Stimulated activated CD4-positive, alpha-beta T cell treated with anti-CD3 and anti-CD28 coated beads, TNF-alpha, amount 100 ng/mL, for 1 hour (primary cell): Measurements from ENCODE around the gene EID3.
"Not testable (repeated sequence)": the region's sequence is repeated elsewhere in the genome, so short reads cannot be mapped to it uniquely, and the experiment has no call there.

Source experiments
- DNase-seq, 3 donors: peaks; one replicate each; pipeline ENCODE4 v3.0.0-alpha.2; 2020; ENCODE audit warnings: low read depth in 3 of 3, low spot score in 1 of 3

The EID3 gene

DNA sequence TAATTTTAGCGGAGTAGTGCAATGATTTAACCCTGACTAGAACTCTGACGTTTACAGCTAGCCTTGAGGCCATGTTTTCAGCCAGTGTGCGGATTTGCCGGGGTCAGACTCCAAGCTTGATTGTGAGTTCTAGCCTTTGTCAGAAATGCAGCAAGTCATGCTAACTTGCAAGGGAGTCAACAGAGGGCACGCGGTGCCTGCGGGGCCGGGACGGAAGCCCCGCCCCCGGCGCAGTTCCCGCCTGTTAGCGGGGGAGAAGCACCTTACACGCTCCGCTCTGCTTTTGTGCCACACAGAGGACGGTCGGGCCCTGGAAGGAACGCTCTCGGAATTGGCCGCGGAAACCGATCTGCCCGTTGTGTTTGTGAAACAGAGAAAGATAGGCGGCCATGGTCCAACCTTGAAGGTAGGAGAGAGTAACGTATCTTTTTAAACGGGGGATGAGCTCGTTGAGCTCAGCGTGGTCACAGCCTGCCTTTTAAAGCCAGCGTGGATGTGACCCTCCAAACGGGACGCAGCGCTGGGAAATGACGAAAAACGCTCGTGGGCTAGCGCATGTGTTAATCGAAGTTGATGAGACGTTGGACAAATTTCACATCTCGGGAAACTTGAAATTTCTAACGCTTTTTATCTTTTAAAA is 14.8 kb upstream of the EID3 start:
- peak; percentile 65 to 71 (median 71) for DNase-seq

- DNase-seq: no peak
Measured at GRCh38 chr12:104290320-104290719, 13.2 kb upstream of the EID3 start.

GRCh38 chr12:104290855-104291254 is 12.7 kb upstream of the EID3 start:
- no peak for DNase-seq

DNA sequence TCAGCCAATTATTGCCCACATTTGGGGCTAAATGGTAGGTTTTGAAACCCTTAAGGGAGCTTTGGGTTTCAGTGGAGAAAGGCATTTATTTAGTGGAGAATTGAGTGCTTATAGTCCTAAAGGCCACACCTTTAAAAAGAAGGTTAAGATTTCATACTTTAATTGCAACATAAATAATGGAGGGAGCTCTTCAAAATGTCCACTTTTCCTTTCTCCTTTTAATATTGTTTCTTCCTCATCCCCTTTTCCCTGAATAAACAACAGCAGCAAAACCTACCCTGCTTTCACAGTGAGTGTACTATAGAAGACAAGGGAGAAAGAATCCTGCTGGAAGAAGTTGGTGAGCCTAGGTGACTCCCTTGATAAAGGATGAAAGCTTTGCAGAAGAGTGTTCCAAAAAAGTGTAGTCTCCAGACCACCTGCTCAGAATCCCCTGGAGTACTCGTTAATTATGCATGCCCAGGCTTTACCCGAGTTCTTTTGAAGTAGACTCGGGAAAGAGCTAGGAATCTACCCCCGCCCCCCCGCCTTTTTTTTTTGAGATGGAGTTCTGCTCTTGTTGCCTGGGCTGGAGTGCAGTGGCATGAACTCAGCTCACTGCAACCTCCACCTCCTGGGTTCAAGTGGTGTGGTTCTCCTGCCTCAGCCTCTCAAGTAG is 11.5 kb upstream of the EID3 start:
- no peak for DNase-seq

GRCh38 chr12:104292872-104293794 is 10.4 kb upstream of the EID3 start:
- DNase-seq: no peak

DNA sequence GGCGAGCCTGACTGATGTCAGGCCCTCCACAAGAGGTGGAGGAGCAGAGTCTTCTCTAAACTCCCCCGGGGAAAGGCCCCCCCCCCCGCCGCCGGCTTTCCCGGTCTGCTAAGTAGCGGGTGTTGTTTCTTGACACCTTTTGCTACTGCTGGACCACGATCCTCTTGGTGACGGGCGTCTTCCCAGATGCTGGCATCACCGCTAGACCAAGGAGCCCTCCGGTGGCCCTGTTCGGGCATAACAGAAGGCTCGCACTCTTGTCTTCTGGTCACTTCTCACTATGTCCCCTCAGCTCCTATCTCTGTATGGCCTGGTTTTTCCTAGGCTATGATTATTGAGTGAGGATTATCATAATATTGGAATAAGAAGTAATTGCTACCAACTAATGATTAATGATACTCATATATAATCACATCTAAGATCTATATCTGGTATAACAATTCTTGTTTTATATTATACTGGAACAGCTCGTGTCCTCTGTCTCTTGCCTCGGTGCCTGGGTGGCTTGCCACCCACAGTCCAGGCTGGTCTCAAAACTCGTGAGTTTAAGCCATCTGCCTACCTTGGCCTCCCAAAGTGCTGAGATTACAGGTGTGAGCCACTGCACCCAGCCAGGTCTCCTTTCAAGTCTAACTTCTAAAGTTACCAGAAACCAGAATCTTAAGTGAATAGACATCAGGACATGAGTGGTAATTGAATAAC is 9.2 kb upstream of the EID3 start:
- not testable (repeated sequence) for DNase-seq

GRCh38 chr12:104294927-104295668 is 8.4 kb upstream of the EID3 start:
- no peak for DNase-seq

- no peak for DNase-seq
Measured at GRCh38 chr12:104295954-104296353, 7.6 kb upstream of the EID3 start.

DNA sequence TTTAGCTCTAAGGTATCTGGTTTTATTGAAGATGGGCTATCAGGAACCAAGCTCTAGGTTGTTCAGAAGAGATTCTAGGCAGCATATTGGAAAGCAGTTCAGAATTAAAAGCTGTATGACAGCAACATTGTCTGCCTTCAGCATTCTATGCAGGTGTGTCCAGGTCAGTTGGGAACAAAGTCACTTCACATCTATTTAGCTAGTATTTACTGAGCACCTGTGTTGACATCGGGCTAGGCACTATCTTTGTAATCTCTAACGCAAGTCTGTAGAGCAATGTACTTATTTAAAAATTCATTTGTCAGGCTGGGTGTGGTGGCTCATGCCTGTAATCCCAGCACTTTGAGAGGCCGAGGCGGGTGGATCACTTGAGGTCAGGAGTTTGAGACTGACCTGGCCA is 6.8 kb upstream of the EID3 start:
- no peak for DNase-seq

GRCh38 chr12:104297477-104298113 is 5.9 kb upstream of the EID3 start:
- no peak for DNase-seq

DNA sequence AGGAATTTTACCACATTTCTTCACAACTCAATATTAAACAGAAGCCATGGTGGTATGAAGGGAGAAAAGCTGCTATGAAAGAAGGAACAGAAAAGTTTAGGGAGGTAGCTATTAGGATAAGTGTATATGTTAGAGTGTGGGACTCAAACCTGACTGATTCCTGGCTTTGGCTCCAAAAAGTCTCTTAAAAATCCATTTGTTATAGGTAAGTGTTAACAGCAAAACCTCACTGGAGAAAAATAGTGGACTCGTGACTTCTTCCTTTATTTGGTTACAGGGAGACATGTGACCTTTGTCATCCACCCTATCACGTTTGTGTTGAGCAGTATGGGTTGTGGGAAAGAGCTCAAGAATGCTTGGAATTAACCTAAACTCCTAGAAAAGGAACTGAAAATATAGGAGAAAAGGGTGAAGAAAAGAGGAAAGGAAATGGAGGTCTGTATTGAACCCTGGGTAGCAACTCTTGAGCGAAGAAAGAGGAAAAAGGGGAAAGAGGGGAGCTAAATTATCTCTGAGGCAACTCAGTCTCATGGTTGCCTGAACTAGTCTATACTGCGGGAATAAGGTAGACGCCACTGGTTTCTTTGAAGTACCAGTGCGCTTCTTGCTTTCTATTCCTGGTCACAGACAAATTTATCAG is 3.6 kb upstream of the EID3 start:
- DNase-seq: no peak

GRCh38 chr12:104304261-104305009 is 896 bp downstream of the EID3 start:
- DNase-seq: no peak

GRCh38 chr12:104305349-104305748 is 1.8 kb downstream of the EID3 start:
- no peak for DNase-seq

DNA sequence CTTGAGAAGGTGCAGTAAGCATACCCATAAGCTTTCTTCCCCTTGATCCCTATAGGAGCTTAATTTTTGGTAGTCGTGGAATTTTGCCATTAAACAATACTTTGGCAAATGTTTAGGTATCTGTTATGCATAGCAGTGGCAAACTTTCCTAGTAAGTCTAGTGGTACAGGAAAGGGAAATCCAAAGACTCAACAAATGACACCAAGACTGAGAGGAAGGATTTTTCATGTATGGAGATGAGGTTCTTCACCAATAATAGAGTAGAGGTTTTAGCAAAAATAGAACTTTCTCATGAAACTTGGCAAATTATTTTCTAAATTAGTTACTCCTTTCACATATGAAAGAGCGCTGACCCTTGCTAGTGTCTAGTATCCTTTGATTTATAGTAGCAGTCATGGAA is 2.8 kb downstream of the EID3 start:
- no peak for DNase-seq

GRCh38 chr12:104306943-104307654 is 3.6 kb downstream of the EID3 start:
- DNase-seq: no peak

DNA sequence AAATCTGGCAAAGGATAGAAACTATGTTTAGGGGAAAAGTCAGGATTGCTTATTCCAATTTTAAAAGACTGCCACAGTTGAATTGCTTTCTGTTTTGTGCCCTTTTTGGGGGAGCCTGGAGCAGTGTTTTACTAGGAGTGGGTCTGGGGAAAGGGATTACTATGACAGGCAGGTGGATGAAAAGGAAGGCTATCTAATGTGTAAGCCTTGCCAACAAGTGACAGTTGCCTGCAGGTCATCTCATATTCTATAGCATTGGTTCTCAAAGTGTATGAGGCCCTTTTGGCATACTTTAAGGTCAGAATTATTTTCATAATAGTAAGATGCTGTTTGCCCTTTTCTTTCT is 4.1 kb downstream of the EID3 start:
- DNase-seq: no peak

DNA sequence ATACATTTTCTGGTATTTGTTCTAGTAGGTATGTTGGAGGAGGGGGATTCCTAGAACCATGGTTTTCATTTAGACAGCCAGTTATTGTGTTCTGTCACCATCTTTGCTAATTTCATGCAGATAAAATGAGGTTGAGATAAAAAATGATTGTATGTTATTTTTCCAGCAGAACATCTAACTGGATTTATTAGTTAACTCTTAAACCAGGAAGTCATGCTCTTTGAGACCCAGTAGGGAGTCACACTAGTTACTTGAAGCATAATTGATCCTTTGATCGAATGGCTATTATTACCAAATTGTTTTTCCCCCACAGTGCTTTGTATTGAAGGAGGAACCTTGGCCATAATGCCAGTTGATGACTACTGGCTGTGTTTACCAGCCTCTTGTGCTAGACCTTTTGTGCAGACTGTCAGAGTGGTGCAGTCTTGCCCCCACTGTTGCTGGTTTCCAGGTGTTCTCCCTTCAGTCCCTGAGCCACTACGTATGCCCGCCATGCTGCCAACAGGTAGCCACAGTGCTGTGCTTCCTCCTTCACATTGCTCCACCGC is 6.0 kb downstream of the EID3 start:
- DNase-seq: no peak
